IPS-15b (cell line): ENCODE data around the gene ARHGAP15.

ENCODE experiments used
- H3K27me3 ChIP-seq: one replicate; pipeline ENCODE4 v1.6.1; 2013; ENCODE audit warnings: low read length; ENCODE audit not compliant: control insufficient read depth, insufficient read depth
- H3K36me3 ChIP-seq: one replicate; pipeline ENCODE4 v1.6.1; 2013; ENCODE audit warnings: low read length; ENCODE audit not compliant: control insufficient read depth, insufficient read depth
- H3K4me1 ChIP-seq: one replicate; pipeline ENCODE4 v1.6.1; 2013; ENCODE audit warnings: mild to moderate bottlenecking, low read length; ENCODE audit not compliant: control insufficient read depth, insufficient read depth
- H3K4me3 ChIP-seq: one replicate; pipeline ENCODE4 v1.5.1; 2013; ENCODE audit warnings: low read depth, low read length
- H3K9ac ChIP-seq: one replicate; pipeline ENCODE4 v1.6.1; 2013; ENCODE audit warnings: low read depth, mild to moderate bottlenecking, low read length
- H3K9me3 ChIP-seq: one replicate; pipeline ENCODE4 v1.6.1; 2013; ENCODE audit warnings: mild to moderate bottlenecking, low read length; ENCODE audit not compliant: control insufficient read depth, insufficient read depth

Gene ARHGAP15

DNA sequence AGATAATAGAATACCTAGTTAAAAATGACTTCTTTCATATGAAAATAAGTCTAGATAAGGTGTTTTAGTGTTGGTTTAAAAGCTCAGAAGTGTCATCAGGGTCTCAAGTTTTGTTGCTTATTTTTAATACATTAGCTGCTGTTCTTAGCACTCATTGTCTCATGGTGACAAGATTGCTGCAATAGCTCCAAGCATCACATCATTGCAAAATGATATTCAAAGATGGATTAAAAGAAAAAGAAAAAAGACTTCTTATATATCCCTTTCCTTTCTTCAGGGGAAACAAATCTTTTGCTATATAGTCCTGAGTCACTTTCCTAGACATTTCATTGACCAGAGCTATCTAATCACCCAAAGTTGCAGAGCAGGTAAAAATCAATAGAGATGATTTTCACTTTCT is 386.1 kb downstream of the ARHGAP15 start:
- Histone ChIP-seq H3K4me1 (peaks cover 4% of the 10 kb centered on the region), H3K9me3 (no peaks in the 10 kb centered on the region), H3K36me3 (no peaks in the 10 kb centered on the region), H3K9ac (no peak overlapping the region), H3K27me3 (no peaks in the 10 kb centered on the region), H3K4me3 (no peak overlapping the region)

DNA sequence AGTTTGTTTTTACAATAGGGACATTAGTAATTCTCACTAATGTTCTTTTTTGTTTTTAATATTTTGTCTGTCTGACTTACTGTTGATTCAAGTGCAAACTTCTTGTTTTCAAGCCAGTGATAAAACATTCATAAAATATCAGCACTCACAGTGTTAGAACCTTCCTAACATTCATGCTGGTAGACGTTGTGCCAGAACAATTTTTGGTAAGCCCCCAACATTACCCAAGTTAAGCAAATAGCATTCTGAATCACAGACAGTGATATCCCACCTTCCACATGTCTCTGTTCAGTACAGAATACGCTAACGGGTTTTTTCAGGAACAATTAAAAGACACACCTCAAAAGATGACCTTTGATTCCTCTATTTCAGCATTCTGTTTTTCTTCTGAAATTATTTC is 390.3 kb downstream of the ARHGAP15 start:
- H3K4me3 ChIP-seq = no peak overlapping the region
- no peak overlapping the region for H3K9ac ChIP-seq
- no peaks in the 10 kb centered on the region for H3K9me3 ChIP-seq
- no peaks in the 10 kb centered on the region for H3K27me3 ChIP-seq
- no peaks in the 10 kb centered on the region for H3K4me1 ChIP-seq
- no peaks in the 10 kb centered on the region for H3K36me3 ChIP-seq

GRCh38 chr2:143521396-143521795 is 392.2 kb downstream of the ARHGAP15 start:
- no peaks in the 10 kb centered on the region for H3K4me1 ChIP-seq
- H3K4me3 ChIP-seq = no peak overlapping the region
- no peaks in the 10 kb centered on the region for H3K9me3 ChIP-seq
- H3K9ac ChIP-seq = no peak overlapping the region
- H3K27me3 ChIP-seq = no peaks in the 10 kb centered on the region
- H3K36me3 ChIP-seq = no peaks in the 10 kb centered on the region

DNA sequence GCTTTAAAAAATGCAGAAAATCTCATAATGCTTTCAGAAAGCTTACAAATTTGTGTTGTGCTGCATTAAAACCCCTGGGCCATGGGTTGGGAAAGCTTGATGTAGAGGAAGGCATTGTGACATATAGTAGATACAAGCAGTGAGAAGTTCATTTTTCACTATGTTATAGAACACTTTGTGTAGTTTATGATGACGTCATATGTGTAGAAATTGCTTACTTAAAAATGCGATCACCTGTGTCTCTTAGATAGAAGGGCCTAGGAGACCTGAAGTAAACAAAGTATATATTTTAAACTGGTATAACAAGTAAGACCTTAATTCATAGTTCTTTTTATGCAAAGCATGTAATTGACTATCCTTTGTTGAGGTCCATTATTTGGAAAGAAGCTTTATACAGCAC is 393.5 kb downstream of the ARHGAP15 start:
- H3K4me3 ChIP-seq = no peak overlapping the region
- no peaks in the 10 kb centered on the region for H3K9me3 ChIP-seq
- H3K27me3 ChIP-seq = no peaks in the 10 kb centered on the region
- no peaks in the 10 kb centered on the region for H3K4me1 ChIP-seq
- no peak overlapping the region for H3K9ac ChIP-seq
- H3K36me3 ChIP-seq = no peaks in the 10 kb centered on the region

GRCh38 chr2:143524119-143524553 is 394.9 kb downstream of the ARHGAP15 start:
- Histone ChIP-seq H3K9ac (no peak overlapping the region), H3K9me3 (no peaks in the 10 kb centered on the region), H3K4me1 (no peaks in the 10 kb centered on the region), H3K27me3 (no peaks in the 10 kb centered on the region), H3K4me3 (no peak overlapping the region), H3K36me3 (no peaks in the 10 kb centered on the region)

GRCh38 chr2:143524559-143525401 is 395.6 kb downstream of the ARHGAP15 start:
- Histone ChIP-seq H3K4me3 (no peak overlapping the region), H3K9ac (no peak overlapping the region), H3K27me3 (no peaks in the 10 kb centered on the region), H3K4me1 (no peaks in the 10 kb centered on the region), H3K36me3 (no peaks in the 10 kb centered on the region), H3K9me3 (no peaks in the 10 kb centered on the region)

- H3K9ac ChIP-seq = no peak overlapping the region
- H3K4me3 ChIP-seq = no peak overlapping the region
- H3K9me3 ChIP-seq = no peaks in the 10 kb centered on the region
- H3K4me1 ChIP-seq = no peaks in the 10 kb centered on the region
- no peaks in the 10 kb centered on the region for H3K36me3 ChIP-seq
- H3K27me3 ChIP-seq = no peaks in the 10 kb centered on the region
Measured at GRCh38 chr2:143525402-143525860, 396.2 kb downstream of the ARHGAP15 start.

DNA sequence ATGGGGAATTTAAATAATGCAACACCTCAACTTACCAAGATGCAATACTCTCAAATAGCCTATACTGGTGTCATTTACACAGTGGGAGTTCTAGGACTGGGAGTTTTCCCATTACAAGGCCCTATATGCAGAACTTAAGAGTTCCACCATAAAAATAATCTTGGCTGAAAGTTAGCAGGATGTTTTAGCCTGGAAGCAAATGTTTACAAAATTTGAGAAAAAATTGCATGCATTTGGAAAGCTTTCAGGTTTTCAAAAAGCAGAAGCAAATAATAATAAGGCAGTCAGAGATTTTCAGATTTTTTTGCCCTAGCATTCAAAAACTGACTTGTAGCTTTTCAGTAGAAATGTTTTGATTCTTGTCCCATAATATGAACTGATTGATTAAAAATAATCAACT is 397.3 kb downstream of the ARHGAP15 start:
- Histone ChIP-seq H3K4me3 (no peak overlapping the region), H3K27me3 (no peaks in the 10 kb centered on the region), H3K4me1 (no peaks in the 10 kb centered on the region), H3K9ac (no peak overlapping the region), H3K36me3 (no peaks in the 10 kb centered on the region), H3K9me3 (no peaks in the 10 kb centered on the region)

- Histone ChIP-seq H3K27me3 (no peaks in the 10 kb centered on the region), H3K9me3 (no peaks in the 10 kb centered on the region), H3K4me1 (no peaks in the 10 kb centered on the region), H3K9ac (no peak overlapping the region), H3K36me3 (no peaks in the 10 kb centered on the region), H3K4me3 (no peak overlapping the region)
Measured at GRCh38 chr2:143528021-143528420, 398.8 kb downstream of the ARHGAP15 start.

GRCh38 chr2:143529118-143529720 is 400.0 kb downstream of the ARHGAP15 start:
- Histone ChIP-seq H3K9ac (no peak overlapping the region), H3K4me3 (no peak overlapping the region), H3K36me3 (no peaks in the 10 kb centered on the region), H3K27me3 (no peaks in the 10 kb centered on the region), H3K9me3 (no peaks in the 10 kb centered on the region), H3K4me1 (no peaks in the 10 kb centered on the region)

GRCh38 chr2:143530758-143531157 is 401.5 kb downstream of the ARHGAP15 start:
- no peaks in the 10 kb centered on the region for H3K9me3 ChIP-seq
- no peaks in the 10 kb centered on the region for H3K36me3 ChIP-seq
- H3K27me3 ChIP-seq = no peaks in the 10 kb centered on the region
- H3K9ac ChIP-seq = no peak overlapping the region
- H3K4me1 ChIP-seq = no peaks in the 10 kb centered on the region
- no peak overlapping the region for H3K4me3 ChIP-seq

DNA sequence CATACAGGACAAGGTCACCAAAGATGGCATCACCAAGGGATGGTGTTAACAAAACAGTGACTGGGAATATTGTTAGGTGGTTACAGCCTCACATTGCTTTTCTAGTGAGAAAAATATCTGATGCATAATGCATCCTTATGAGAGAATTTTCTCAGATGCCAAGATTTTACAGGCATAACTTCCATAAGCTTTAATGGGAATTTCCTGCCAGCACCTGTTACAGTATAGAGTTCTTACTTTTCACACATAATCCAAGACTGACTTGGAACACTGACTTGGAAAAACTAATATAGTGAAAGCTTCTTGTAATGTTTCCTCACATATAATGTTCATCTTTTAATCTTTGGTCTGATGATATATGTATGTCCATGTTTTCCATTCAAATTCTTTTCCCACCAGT is 402.8 kb downstream of the ARHGAP15 start:
- no peak overlapping the region for H3K9ac ChIP-seq
- H3K9me3 ChIP-seq = no peaks in the 10 kb centered on the region
- H3K36me3 ChIP-seq = no peaks in the 10 kb centered on the region
- no peaks in the 10 kb centered on the region for H3K4me1 ChIP-seq
- no peaks in the 10 kb centered on the region for H3K27me3 ChIP-seq
- no peak overlapping the region for H3K4me3 ChIP-seq
